ENCODE measurements around the gene PPP1R16B.
"Not testable (repeated sequence)": the region's sequence is repeated elsewhere in the genome, so short reads cannot be mapped to it uniquely, and the experiment has no call there.

PPP1R16B gene

DNA sequence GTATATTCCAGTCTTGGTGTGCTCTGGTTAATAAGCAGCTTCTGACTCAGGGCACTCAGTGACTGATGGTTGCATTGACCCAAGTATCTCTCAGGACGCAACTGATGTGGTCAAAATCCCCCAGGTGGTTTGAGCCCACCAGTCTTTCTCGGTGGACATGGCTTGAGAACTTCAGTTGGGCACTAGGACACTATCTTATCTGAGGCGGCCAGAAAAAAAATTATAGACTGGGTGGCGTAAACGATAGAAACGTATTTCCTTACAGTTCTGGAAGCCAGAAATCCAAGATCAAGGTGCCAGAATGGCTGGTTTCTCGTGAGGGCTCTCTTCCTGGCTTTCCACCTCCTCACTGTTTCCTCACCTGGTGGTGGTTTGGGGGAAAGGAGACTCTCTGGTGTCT lies 52.2 kb downstream of the PPP1R16B start:
- no peak for DNase-seq (ENCODE audit: low read depth)
- H3K4me3 ChIP-seq (ENCODE audit: low read length), result no peak overlapping the region
- TF ChIP-seq, protein P1, sequence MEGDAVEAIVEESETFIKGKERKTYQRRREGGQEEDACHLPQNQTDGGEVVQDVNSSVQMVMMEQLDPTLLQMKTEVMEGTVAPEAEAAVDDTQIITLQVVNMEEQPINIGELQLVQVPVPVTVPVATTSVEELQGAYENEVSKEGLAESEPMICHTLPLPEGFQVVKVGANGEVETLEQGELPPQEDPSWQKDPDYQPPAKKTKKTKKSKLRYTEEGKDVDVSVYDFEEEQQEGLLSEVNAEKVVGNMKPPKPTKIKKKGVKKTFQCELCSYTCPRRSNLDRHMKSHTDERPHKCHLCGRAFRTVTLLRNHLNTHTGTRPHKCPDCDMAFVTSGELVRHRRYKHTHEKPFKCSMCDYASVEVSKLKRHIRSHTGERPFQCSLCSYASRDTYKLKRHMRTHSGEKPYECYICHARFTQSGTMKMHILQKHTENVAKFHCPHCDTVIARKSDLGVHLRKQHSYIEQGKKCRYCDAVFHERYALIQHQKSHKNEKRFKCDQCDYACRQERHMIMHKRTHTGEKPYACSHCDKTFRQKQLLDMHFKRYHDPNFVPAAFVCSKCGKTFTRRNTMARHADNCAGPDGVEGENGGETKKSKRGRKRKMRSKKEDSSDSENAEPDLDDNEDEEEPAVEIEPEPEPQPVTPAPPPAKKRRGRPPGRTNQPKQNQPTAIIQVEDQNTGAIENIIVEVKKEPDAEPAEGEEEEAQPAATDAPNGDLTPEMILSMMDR (conservative IDR thresholded peaks at IDR 0.05; ENCODE audit: low read depth, low read length), result no peak

DNA sequence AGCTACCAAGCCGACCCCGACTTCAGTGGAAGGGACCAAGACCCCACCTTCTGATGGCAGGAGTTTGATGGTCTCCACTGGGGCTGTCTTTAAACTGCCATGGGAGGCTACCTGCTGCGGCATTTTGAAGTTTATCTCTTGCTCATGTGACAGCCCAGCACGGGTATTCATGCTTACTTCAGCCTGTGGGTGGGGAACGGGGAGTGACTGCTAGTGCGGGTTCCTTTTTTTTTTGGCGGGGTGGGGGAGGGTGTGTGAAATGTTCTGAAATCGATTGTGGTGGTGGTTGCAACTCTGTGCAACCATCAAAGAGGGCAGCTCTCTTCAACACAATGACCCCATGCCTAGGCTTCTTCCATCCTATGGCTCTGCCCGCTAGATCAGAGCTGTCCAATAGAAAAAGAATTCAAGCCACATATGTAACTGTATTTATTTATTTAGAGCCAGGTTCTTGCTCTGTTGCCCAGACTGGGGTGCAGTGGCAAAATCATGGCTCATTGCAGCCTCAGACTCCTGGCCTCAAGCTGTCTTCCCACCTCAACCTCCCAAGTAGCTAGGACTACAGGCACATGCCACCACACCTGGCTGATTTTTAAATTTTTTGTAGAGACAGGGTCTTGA lies 53.7 kb downstream of the PPP1R16B start:
- TF ChIP-seq, protein P1 (conservative IDR thresholded peaks at IDR 0.05; ENCODE audit: low read depth, low read length), result no peak
- no peak overlapping the region for H3K4me3 ChIP-seq (ENCODE audit: low read length)
- no peak for DNase-seq (ENCODE audit: low read depth)

DNA sequence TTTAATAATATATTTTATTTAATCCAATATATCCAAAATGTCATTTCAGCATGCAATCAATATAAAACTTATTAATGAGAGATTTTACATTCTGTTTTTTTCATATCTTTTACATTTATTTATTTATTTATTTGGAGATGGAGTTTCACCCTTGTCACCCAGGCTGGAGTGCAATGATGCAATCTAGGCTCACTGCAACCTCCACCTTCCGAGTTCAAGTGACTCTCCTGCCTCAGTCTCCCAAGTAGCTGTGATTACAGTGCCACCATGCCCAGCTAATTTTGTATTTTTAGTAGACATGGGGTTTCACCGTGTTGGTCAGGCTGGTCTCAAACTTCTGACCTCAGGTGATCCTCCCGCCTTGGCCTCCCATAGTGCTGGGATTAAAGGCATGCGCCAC lies 54.4 kb downstream of the PPP1R16B start:
- DNase-seq (ENCODE audit: low read depth); H3K4me3 ChIP-seq (ENCODE audit: low read length): not testable (repeated sequence)

DNA sequence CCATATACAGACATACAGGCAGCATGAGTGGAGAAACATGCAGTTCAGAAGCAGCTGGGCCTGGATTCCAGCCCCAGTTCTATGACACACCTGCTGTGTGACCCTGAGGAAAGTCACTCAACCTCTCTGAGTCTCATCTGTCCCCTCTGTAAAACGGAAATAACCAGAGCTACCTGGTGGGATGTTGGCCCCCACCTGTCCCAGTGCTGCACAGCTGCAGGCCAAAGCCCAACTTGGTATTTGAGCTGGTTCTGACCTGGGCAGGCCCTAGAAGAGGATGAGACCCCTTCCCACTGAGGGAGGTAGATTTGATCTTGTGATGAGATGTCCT lies 55.5 kb downstream of the PPP1R16B start:
- TF ChIP-seq, protein P1 (conservative IDR thresholded peaks at IDR 0.05; ENCODE audit: low read depth, low read length), result no peak
- DNase-seq (ENCODE audit: low read depth), result no peak
- H3K4me3 ChIP-seq (ENCODE audit: low read length), result no peak overlapping the region

DNA sequence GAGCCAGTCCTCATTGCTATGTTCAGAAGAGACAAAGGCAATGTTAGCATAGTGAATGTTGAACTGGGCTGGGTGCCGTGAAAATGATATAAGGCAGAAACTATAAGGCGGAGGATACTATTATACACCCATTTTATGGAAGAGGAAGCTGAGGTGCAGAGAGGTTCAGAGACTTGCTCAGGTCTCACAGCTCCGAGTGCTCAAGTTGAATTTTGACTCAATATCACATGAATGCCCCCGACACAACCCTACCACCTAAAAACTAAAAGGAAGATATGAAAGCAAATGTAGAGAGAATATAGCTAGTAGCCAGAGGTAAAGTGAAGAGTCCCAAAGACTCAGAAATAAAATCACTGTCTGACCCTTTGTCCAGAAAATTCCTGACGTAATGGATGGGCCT lies 56.7 kb downstream of the PPP1R16B start:
- TF ChIP-seq, protein P1 (conservative IDR thresholded peaks at IDR 0.05; ENCODE audit: low read depth, low read length), result no peak
- DNase-seq (ENCODE audit: low read depth), result no peak
- H3K4me3 ChIP-seq (ENCODE audit: low read length), result no peak overlapping the region

DNA sequence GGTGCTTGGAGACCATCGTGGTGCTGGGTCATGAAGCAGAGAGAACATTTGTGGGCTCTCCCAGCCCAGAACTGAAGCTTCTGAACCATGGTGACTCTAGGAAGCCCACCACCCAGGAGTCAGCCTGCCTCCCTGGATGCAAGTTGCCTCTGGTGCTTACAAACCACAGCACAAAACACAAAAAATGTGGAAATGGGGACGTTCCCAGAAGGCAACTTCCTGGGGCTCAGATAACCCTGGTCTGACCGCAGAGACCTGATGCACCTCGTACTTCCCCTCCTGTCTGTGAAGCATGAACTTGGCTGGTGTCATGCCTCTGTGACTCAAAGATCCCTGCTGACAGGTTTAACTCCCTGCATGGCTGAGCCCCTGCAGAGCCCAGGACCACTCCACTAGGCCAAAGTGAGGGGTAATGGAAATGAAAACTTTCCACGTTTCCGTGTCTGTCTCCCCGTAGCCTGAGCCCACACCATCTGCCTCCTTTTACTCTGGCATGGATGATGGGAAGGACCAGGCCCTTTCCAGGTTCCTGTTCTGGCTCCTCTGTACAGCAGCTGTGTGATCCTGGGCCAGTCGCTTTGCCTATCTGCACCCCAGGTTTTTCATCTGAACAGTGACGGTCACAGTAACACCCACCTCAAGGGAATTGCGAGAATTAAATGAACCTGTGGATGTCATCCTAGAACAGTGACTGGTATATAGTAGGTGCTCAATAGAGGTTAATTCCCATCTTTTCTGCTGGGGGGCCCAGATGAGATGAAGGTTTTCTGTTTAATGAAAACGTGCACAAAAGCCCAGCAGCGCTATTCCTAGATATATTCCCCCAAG lies 57.7 kb downstream of the PPP1R16B start:
- no peak for DNase-seq (ENCODE audit: low read depth)
- TF ChIP-seq, protein P1 (conservative IDR thresholded peaks at IDR 0.05; ENCODE audit: low read depth, low read length), result no peak

DNA sequence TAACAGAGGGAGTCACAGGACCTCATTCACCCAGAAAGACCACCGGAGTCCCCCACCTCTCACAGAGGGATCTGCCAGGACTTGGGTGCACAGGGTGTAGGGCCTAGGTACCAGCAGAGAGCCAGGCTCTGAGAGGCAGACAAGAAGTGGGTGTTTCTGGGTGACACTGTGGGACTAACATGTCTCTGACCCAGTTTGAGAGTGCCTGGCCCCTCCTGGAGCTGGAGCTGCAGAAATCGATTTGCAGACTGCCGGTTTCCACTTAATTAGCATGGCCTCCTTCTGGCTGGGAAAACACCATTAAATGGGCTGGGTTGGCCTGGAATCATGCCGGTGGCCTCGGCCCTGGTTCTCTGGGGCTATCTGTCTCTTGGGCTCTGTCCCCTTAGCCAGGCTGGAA lies 59.2 kb downstream of the PPP1R16B start:
- DNase-seq (ENCODE audit: low read depth), result no peak
- TF ChIP-seq, protein P1 (conservative IDR thresholded peaks at IDR 0.05; ENCODE audit: low read depth, low read length), result no peak
- no peak overlapping the region for H3K4me3 ChIP-seq (ENCODE audit: low read length)

More for the DNA sequence above, 57.7 kb downstream of the PPP1R16B start:
- no peak overlapping the region for H3K4me3 ChIP-seq (ENCODE audit: low read length)
